Measurements from ENCODE around the gene ANKRD6.

Gene ANKRD6

GRCh38 chr6:89475634-89476033 lies 42.7 kb downstream of the ANKRD6 start:
- no peak for DNase-seq

- DNase-seq: no peak
Observed at GRCh38 chr6:89479897-89480296, 46.9 kb downstream of the ANKRD6 start.

- DNase-seq: no peak
Observed at GRCh38 chr6:89481695-89482094, 48.7 kb downstream of the ANKRD6 start.

DNA sequence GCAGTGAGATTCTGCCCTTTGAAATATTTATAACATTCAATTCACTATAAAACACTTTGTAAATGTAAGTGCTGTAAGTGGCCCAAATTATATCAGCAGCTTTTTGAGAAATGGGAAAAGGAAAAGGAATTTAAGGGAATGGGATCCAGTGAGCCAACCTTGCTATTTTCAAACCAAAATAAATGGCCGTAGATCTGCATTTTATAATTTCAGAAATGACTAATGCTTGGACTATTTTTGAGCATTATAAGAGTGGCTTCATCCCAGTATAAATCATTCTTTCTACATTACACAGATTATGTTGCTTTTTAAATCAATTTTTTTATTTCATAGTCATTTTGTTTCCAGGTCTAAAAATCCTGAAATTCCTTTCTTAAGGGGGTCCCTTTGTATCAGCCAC lies 49.2 kb downstream of the ANKRD6 start:
- DNase-seq: no peak

- no peak for DNase-seq
Observed at GRCh38 chr6:89483111-89483720, 50.3 kb downstream of the ANKRD6 start.

- DNase-seq: no peak
Observed at GRCh38 chr6:89485320-89485719, 52.4 kb downstream of the ANKRD6 start.

- no peak for DNase-seq
Observed at GRCh38 chr6:89487864-89488263, 54.9 kb downstream of the ANKRD6 start.

GRCh38 chr6:89488438-89488837 lies 55.5 kb downstream of the ANKRD6 start:
- no peak for DNase-seq

DNA sequence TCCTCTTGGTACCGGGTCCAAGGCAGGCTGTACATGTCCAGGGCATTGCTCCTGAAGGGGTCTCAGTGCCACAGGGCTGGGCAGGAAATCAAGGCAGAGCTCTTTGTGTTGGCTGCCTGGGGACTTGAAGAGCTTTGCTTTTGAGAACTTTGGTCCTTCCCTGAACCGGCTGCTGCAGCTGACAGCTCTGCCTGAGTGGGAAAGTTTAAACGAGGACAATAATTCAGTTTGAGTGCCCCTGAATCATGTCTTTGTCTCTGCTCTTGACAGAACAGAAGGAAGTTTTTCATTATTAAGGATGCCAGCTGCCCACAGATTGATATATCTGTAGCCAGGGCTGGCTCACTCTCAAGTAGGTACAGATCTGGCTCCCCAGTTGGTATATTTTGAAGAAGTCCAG lies 56.1 kb downstream of the ANKRD6 start:
- DNase-seq: no peak

DNA sequence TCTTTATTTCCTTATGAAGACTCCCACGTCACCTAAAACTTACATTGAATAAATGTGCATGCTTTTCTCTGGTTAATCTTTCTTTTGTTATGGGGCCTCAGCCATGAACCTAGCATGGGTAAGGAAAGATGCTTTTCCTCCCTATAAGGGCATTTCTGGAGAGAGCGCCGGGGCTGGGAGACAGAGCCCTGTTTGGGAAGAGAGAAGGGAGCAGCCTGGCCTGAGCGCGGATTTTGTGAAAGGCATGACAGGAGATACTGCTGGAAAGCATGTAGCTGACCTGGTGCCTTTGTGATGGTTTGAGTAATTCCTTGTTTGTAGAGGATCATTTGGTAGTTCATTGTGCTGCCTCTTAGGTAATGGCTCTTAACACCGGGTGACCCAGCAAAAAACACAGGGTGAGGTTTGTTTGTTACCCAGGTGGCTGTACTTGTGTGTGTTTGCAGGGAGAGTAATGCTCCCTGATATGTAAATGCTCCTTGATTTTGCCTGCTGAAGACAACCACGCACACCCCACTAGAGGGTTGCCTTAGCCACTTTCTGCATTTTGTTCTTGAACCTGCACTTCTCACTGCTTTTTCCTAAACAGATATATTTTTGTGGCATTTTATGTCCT lies 59.2 kb downstream of the ANKRD6 start:
- no peak for DNase-seq

- DNase-seq: no peak
Observed at GRCh38 chr6:89494131-89494793, 61.3 kb downstream of the ANKRD6 start.

- no peak for DNase-seq
Observed at GRCh38 chr6:89495961-89496535, 63.1 kb downstream of the ANKRD6 start.

GRCh38 chr6:89500611-89501010 lies 67.7 kb downstream of the ANKRD6 start:
- DNase-seq: no peak

GRCh38 chr6:89501222-89501621 lies 68.3 kb downstream of the ANKRD6 start:
- no peak for DNase-seq

DNA sequence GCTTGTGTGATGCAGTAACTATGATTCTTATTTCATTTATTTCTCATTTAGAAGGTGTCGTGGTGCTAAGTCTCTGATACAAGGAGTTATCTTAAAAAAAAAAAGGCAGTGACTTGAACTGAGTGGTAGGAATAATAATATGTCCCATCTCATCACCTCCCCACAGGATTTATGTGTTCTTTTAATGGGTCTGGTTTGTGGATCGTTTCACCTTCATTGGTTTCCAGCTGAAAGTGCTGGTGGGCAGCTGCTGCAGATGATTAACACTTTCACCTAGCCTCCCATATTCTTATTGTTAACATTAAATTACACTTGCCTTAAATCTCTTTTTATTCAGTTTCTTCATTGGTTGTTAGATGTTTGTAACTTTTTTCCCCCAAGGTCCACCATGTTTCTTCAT lies 68.8 kb downstream of the ANKRD6 start:
- DNase-seq: no peak

- DNase-seq: no peak
Observed at GRCh38 chr6:89503641-89504040, 70.7 kb downstream of the ANKRD6 start.

- no peak for DNase-seq
Observed at GRCh38 chr6:89505847-89506246, 72.9 kb downstream of the ANKRD6 start.

- no peak for DNase-seq
Observed at GRCh38 chr6:89506716-89507617, 74.0 kb downstream of the ANKRD6 start.

DNA sequence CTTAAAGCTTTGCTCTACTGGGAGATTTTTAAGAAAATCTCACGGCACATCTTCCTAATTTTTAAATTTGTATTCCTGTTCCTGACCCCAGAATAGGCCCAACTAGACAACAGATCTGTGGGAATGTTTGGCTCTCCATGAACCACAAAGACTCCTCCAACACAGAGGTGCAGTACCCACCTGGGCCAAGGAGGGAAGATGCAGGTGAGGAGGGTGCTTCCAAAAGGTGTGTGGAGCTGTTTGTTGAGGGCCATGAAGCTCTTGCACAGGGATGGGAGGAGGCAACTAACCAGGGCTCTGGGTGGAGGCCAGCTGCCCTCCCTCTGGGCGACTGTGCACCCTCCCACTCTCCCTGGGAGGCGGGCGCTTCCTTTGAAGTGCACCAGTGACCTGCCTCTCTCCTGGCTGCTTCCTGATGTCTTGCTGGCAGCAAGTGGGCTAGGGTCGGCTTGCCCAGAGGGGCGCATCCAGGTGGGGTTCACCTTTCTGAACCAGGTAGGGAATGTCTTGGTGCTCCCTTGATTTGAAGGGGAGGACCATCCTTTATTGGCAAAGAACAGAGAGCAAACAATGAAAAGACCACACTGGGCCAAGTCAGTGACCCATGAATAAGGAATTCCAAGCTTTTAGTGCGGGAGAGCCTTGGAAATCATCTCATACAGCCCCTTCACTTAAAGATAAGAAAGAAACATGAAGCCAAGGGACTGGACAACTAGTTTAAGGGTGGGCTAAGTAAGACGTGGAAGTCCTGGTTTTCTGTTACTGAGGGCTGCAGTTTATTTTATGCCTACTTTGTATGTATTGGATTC lies 76.0 kb downstream of the ANKRD6 start:
- DNase-seq: no peak

- no peak for DNase-seq
Observed at GRCh38 chr6:89509777-89510281, 76.9 kb downstream of the ANKRD6 start.

DNA sequence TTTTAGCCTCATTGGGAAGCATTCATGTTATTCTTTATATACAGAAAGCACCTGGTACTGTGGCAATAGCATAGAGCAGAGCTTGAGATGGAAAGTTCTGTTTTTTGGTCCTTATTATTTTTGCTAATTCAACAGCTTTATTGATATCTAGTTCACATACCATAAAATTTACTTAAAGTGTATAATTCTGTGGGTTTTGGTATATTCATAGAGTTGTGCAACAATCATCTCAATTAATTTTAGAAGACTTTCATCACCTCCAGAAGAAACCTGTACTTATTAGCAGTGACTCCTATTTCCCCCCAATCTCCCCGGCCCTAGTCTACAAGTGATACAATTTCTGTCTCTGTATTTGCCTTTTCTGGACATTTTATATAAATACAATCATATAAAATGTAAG lies 77.4 kb downstream of the ANKRD6 start:
- DNase-seq: no peak
